Dedifferentiated amniotic fluid mesenchymal stem cell (primary cell): ENCODE data around the gene RXFP4.
"Not testable (repeated sequence)": the region's sequence is repeated elsewhere in the genome, so short reads cannot be mapped to it uniquely, and the experiment has no call there.

Experiments
- DNase-seq: peaks from one replicate; pipeline ENCODE4 v3.0.0-alpha.2; 2016; ENCODE audit errors: extremely low spot score

Gene RXFP4

GRCh38 chr1:155930725-155931124, 10.7 kb upstream of the RXFP4 start:
- not testable (repeated sequence) for DNase-seq

GRCh38 chr1:155931332-155932038, 10.0 kb upstream of the RXFP4 start:
- no peak for DNase-seq

- no peak for DNase-seq
Measured at GRCh38 chr1:155932081-155932480, 9.4 kb upstream of the RXFP4 start.

- DNase-seq: no peak
Measured at GRCh38 chr1:155932487-155932886, 9.0 kb upstream of the RXFP4 start.

- no peak for DNase-seq
Measured at GRCh38 chr1:155933591-155934096, 7.8 kb upstream of the RXFP4 start.

GRCh38 chr1:155934097-155934935, 7.1 kb upstream of the RXFP4 start, which contains the start of gene KHDC4:
TSS of gene KHDC4 (minus strand) at chr1:155934413. CDS start at chr1:155934373, 40 bp downstream.
- DNase-seq: peak; percentile 98

DNA sequence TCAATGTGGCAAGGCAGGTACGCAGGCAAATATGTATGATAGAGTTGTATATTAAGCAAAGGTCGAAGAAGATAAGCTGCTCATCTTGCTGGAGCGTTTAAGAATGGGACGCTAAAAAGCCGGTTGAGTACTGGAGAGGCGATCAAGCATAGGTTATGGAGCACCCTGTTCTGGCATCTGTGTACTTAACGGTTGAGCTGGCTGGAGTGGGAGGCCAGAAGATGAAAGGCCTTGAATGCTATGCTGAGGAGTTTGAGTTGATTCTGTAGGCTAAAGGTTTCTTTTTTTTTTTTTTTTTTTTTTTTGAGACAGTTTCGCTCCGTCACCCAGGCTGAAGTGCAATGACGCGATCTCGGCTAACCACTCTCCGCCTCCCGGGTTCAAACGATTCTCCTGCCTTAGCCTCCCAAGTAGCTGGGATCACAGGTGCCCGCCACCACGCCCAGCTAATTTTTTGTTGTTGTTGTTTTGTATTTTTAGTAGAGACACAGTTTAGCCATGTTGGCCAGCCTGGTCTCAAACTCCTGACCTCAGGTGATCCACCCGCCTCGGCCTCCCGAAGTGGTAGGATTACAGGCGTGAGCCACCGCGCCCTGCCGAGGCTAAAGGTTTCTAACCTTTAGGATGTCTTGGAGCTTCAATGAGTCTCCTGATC, 6.4 kb upstream of the RXFP4 start:
- no peak for DNase-seq

GRCh38 chr1:155938220-155938627, 3.2 kb upstream of the RXFP4 start:
- peak; percentile 40 for DNase-seq

DNA sequence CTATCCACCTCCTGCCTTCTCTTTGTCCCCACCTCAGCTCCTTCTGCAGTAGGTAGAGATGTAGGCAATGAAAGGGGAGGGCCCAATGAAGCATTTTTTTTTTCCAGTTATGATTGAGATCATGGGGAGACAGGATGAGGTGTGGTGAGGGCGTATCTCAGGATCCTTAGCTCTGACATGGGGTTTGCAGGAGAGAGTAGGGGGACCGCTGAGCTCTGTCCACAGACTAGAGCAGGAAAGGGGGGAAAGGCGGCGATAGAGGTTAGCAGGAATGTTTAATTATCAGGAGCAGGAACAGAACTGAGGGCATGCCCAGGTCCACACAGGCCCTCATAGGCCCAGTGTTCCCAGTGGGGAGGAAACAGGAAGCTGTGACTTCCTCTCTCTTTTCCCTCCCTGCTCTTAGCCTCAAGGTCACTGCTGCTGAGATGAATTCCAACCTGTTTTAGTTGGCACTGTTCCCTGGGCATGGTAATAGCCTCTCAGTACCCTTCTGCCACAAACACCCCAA, 901 bp upstream of the RXFP4 start:
- DNase-seq: peak; percentile 36

DNA sequence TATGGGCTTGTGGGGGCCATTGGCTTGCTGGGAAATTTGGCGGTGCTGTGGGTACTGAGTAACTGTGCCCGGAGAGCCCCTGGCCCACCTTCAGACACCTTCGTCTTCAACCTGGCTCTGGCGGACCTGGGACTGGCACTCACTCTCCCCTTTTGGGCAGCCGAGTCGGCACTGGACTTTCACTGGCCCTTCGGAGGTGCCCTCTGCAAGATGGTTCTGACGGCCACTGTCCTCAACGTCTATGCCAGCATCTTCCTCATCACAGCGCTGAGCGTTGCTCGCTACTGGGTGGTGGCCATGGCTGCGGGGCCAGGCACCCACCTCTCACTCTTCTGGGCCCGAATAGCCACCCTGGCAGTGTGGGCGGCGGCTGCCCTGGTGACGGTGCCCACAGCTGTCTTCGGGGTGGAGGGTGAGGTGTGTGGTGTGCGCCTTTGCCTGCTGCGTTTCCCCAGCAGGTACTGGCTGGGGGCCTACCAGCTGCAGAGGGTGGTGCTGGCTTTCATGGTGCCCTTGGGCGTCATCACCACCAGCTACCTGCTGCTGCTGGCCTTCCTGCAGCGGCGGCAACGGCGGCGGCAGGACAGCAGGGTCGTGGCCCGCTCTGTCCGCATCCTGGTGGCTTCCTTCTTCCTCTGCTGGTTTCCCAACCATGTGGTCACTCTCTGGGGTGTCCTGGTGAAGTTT, 550 bp downstream of the RXFP4 start:
- no peak for DNase-seq

GRCh38 chr1:155942578-155943141, 1.2 kb downstream of the RXFP4 start:
- DNase-seq: no peak

DNA sequence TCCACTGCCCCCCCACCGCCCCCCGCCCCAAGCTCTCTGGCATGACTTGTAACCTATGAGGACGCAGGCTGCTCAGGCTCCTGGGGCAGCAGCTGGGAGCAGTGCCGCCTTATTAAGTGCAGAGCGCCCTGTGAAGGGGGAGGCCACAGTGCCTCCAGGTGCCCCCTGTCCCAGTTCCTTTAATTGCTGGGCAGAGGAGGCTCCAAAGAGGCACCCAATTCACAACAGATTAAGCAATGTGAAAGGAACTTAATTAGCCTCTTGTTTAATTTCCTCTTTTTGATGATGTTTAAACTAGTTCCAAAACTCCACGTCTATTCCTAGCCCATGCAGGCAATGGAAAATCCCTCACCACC, 3.0 kb downstream of the RXFP4 start:
- DNase-seq: no peak

DNA sequence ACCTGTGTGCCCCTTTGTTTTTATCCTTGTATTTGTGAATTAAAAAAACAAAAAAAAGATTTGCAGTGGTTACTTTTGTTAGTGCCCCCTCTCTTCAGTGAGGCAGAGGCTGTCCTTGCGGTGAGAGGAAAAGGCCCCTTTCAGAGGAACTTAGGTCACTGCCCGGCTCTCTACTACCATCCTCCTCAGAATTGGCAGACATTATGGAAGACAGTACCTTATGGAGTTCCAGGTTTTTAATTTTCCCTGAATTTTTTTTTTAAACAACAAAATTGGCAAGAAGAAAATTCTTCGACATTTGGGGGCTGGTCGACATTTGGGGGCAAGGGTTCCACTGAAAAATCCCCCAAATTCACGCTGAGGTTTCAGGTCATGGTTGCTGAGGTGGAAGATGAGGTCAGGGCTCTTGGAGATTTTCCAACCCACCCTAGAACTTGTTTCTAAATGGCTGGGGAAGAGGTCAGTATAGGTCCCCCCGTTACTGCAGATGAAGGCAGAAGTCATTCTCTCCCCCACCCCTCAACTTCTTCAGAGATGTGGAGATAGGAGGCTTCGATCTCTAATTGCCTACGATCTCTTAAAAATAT, 5.3 kb downstream of the RXFP4 start:
- no peak for DNase-seq

- DNase-seq: no peak
Measured at GRCh38 chr1:155947292-155947691, 5.9 kb downstream of the RXFP4 start.

DNA sequence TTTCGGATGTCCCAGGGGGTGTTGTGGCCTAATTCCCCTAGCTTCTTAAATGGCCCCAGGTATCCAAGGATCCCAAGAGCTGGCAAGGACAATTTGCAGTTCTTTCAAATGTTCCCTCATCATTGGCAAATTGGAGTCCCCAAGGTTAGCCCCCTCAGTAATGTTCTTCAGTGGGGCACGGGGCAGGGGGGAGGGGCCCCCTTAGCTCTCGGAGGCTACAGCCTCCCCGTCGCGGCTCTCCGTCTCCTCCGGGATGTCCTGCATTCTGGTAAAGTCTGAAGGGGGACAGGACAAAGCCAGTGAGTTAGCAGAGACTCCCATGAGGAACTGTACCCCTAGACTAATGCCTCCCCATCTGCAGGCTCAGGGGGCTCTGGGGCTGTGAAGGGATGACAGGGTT, 6.3 kb downstream of the RXFP4 start:
- DNase-seq: no peak

- DNase-seq: no peak
Measured at GRCh38 chr1:155950829-155951228, 9.4 kb downstream of the RXFP4 start.

GRCh38 chr1:155951753-155952504, 10.5 kb downstream of the RXFP4 start:
- no peak for DNase-seq

DNA sequence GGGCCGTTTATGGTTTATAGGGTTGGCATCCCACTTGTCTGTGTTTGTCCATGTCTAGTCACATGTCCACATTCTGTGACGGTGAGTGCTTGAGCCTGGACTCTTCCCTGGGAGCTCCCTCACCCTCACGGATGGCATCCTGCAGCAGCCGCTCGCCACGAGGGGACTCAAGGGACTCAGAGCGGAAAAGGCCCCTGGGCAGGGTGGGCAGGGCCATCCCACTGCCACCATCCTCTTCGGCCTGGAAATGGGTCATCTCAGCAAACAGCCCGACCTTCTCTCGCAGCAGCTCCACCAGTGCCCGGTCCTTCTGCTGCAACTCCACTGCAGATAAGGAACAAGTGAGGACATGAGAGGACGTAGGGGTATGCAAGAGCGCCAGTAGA, 11.1 kb downstream of the RXFP4 start:
- DNase-seq: no peak

- DNase-seq: no peak
Measured at GRCh38 chr1:155954645-155955044, 13.2 kb downstream of the RXFP4 start.

- no peak for DNase-seq
Measured at GRCh38 chr1:155957411-155957915, 16.0 kb downstream of the RXFP4 start.
